GM18520 (cell line): Measurements from ENCODE around the gene ASS1.

Source experiments
- ATAC-seq: cut with Tn5 transposase; IDR thresholded peaks from one replicate; pipeline ENCODE4 v1.9.1; 2021; ENCODE audit not compliant: unreplicated experiment

Gene ASS1

GRCh38 chr9:130526854-130527650 is 82.3 kb downstream of the ASS1 start:
- no peak for ATAC-seq

DNA sequence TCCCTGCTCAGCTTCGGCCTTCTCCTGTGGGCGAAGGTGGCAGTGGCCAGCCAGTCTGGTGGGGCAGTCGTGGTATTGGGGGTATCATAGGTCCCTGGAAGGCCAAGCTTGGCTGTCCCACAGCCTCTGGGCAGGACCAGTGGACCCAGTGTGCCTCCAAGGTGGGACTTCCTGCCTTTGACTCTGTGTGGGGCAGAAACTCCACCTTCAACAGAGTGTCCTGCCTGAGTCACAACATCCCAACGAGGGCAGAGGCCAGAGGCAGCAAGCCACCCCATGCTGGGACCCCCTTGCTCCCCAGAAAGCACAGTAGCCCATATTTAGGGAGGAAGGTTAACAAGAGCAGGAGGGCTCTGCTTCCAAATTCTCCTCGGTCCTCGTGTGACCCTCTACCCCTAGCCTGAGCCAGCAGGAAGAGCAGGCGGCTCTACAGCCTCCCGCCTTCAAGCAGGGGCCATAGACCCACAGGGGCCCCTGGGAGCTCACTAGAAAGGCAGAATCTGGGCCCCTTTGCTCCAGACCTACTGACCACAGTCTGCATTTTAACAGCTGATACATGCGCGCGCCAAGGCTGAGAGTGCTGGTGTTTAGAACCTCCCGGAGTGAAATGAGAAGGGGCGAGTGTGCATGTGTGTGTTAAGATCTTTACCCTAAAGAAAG is 83.0 kb downstream of the ASS1 start:
- no peak for ATAC-seq

GRCh38 chr9:130528674-130529073 is 83.9 kb downstream of the ASS1 start:
- no peak for ATAC-seq

GRCh38 chr9:130530938-130531337 is 86.2 kb downstream of the ASS1 start:
- no peak for ATAC-seq

DNA sequence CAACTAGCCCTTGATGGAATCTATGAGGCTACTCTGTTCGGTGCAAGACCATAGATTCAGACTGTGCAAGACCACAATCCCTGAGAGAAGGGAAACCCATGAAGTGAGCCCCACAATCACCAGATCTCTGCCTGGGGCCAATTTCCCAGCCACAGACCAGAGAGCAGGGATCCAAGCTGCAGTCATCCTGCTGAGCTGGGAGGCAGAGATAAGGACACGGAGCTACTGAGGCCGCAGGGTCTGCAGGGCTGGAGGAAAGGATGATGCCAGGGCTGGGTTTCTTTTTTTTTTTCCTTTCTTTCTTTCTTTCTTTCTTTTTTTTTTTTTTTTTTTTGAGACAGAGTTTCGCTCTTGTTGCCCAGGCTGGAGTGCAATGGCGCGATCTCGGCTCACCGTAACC is 86.9 kb downstream of the ASS1 start:
- no peak for ATAC-seq

GRCh38 chr9:130532426-130533080 is 87.8 kb downstream of the ASS1 start:
- no peak for ATAC-seq

DNA sequence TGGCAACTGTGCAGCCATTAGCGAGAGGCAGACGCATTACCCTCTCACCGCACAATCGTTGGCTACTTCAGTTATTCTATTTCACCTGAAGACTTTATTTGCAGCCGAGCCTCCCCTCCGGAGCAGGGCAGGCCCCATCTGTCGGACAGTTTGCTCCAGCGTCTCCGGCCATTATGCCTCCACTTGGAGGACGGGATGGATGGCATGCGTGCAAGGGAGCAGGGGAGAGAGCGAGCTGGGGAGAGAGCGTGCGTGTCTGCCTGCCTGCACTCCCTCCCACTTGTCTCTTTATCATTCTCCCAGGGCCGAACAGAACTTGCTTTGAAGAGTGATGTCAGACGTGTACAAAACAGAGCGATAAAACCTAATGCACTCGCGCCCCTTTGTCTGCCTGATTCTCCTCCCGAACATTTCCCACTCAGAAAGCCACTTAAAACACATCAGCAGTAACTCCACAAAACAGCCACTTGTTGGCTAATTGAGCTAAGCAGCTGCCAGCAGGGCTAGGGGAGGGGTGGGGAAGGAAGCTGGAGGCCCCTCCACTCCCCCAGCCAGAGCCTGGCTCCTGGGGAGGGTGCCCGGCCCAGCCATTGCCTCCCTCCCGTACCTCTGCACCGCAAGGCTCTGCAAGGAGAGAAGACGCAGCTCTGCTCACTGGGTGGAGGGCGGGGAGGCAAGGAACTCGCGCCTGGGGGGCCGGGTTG is 91.2 kb downstream of the ASS1 start:
- ATAC-seq, result no peak

- no peak for ATAC-seq
These were observed 91.9 kb downstream of the ASS1 start for GRCh38 chr9:130536701-130537107.

DNA sequence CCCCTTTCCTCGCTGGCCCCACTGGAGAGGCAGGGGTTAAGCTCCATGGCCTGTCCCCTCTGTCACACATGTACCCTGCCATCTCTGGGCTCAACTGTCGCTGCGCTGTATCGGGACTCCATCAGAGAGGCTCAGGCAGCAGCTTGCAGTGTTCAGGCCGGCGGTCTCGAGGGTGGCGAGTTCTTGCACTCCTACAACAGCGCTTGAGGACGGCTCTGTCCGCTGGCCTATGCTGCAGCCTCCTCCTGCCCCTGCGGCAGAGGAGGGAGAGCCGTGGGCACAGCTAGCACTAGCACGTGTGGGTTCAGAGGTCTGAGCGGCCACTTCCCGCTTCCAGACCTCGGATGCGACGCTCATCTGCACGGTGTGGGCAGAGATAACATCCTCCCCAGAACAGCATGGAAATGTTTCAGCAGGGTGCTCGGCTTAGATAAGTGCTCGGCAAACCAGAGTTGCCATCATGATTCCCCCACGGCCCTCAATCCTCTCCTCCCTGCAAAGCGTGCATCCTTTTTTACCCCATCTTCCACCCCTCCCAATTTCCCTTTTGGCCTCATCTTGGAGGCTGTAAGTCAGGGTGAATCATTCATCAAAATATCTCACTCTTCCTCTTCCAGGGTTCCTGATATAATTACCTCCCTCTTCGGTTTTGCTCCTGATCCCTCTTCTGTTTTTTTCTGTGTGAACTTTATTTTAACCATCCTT is 92.7 kb downstream of the ASS1 start:
- ATAC-seq, result no peak

GRCh38 chr9:130539420-130540223 is 94.9 kb downstream of the ASS1 start:
- ATAC-seq, result no peak

DNA sequence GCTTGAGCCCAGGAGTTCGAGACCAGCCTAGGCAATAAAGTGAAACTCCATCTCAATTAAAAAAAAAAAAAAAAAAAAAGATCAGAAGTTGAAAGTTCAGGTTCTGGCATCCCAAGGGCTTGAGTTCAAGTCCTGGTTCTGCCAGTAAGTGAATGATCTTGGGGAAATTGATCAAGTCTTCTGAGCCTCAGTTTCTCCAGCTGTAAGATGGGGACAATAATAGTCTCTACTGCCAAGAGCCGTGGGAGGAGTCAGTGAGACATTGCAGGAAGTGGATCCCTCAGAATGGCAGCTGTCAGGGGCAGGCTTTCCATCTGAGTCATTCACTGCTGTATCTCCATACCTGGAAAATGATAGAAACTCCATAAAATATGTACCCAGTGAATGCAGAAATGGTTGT is 96.8 kb downstream of the ASS1 start:
- ATAC-seq, result no peak

DNA sequence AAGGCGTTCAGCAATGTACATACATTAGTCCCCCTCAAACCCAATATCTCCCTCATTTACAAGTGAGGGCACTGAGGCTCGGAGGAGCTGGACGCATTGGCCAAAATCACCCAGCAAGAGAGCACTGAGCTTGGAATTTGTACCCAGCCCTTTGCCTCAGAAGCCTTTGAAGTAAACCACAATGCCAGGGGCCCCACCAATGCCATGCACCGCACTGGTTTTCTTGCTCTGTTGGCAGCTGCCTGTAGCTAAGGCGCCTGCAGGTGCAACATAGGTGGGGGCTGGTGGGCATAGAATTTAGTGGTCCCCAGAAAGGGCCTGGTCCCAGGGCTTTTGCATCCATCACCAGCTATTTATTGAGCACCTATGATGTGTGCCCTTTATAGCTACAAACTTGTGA is 97.3 kb downstream of the ASS1 start:
- ATAC-seq, result no peak

GRCh38 chr9:130542457-130543228 is 97.9 kb downstream of the ASS1 start:
- no peak for ATAC-seq

DNA sequence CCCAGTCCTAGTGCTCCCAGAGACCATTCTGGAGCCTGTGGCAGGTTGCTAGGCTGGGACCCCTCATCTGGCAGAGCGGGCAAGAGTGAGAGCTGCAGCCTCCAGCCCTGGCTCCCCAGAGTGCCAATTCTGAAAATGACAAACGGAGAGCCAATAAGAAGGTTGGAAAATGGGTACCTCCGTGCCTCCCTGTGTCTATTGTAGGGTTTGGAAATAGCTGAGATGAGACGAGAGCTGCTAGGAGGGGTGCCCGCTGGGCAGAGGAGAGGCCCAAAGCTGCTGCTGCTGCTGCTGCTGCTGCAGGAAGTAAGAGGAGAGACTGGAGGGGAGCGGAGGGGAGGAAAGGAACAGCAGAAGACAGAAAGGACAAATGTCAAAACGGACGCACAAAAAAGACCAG is 98.6 kb downstream of the ASS1 start:
- no peak for ATAC-seq

- no peak for ATAC-seq
These were observed 99.1 kb downstream of the ASS1 start for GRCh38 chr9:130543859-130544258.

- ATAC-seq, result no peak
These were observed 99.6 kb downstream of the ASS1 start for GRCh38 chr9:130544364-130544763.

DNA sequence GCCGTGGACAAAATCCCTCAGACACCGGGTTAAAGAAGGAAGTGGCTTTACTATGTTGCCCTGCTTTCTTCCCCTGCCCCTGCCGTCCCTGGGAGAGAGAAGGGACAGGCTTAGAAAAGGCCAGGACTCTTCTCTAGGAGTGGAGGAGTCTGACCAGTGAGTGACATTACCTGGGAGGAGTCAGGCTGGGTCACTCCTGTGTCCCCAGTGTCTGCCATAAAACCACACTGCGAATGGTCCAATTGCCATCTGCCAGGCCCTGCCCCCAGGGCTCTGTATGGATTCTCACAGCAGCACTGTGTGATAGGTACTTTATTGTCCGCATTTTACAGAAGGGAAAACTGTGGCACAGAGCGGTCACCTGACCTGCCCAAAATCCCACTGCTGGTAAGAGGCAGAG is 103.3 kb downstream of the ASS1 start:
- no peak for ATAC-seq

DNA sequence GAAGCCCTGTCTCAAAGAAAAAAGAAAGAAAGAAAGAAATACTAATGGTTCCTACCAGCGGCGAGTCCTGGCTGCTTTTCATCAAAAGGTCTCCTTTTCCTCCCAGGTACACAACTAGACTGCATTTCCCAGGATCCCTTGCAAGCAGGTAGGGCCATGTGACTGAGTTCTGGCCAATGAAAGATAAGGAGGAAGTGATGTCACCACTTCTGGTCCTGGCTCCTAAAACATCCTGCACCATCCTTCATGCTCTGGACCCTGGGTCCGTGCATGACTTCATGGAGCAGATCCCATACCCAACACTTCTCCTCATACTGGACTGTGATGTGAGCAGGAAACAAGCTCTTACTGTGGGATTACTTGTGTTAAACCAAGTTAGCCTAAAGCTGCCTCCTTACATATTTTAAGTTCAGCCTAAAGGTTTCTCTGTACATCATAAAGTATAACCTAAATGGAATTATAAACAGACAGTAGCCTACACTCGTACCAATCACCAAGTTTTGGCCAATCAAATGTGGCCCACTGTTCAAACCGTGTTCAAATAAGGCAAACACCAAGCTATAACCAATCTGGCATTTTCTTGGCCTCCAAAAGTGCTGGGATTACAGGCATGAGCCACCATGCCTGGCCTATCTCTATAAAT is 104.5 kb downstream of the ASS1 start:
- no peak for ATAC-seq
